OCI-LY1 (cell line): ENCODE results near the gene FXYD6.

Experiments used
- H2AFZ ChIP-seq: fragments of 200-600 bp; sonication (generic), shearing (Covaris generic); 2 replicates; pipeline ENCODE4 v1.6.0; 2014; ENCODE audit warnings: antibody characterized with exemption, mild to moderate bottlenecking, low read length
- H3F3A ChIP-seq: fragments of 200-600 bp; sonication (generic), shearing (Covaris generic); 2 replicates; pipeline ENCODE4 v1.6.0; 2014; ENCODE audit warnings: mild to moderate bottlenecking, antibody characterized with exemption, low read length, moderate library complexity; ENCODE audit not compliant: insufficient read depth
- H3K27ac ChIP-seq: fragments of 200-600 bp; sonication (generic); 2 replicates; pipeline ENCODE4 v1.5.1; 2014; ENCODE audit warnings: low read length, mixed run types, mild to moderate bottlenecking, low read depth; ENCODE audit not compliant: poor library complexity, severe bottlenecking
- H3K27me3 ChIP-seq: fragments of 200-600 bp; sonication (generic); 2 replicates; pipeline ENCODE4 v1.6.0; 2014; ENCODE audit warnings: antibody characterized with exemption, mild to moderate bottlenecking, low read length, moderate library complexity; ENCODE audit not compliant: insufficient read depth
- H3K36me3 ChIP-seq: fragments of 200-600 bp; sonication (generic); 2 replicates; pipeline ENCODE4 v1.6.1; 2014; ENCODE audit warnings: mild to moderate bottlenecking, antibody characterized with exemption, low read length, moderate library complexity, mixed read lengths; ENCODE audit not compliant: insufficient read depth
- H3K4me1 ChIP-seq: fragments of 200-600 bp; sonication (generic); 2 replicates; pipeline ENCODE4 v1.5.1; 2014; ENCODE audit warnings: mild to moderate bottlenecking, low read length, moderate library complexity; ENCODE audit not compliant: insufficient read depth, severe bottlenecking
- H3K4me2 ChIP-seq: fragments of 200-600 bp; sonication (generic), shearing (Covaris generic); 2 replicates; pipeline ENCODE4 v1.6.1; 2014; ENCODE audit warnings: low read length
- H3K4me3 ChIP-seq: fragments of 200-600 bp; sonication (generic); 2 replicates; pipeline ENCODE4 v1.5.1; 2014; ENCODE audit warnings: low read length, low read depth, mild to moderate bottlenecking, mixed read lengths; ENCODE audit not compliant: poor library complexity, severe bottlenecking
- H3K79me2 ChIP-seq: fragments of 200-600 bp; shearing (Covaris generic); 2 replicates; pipeline ENCODE4 v1.6.1; 2016; ENCODE audit warnings: mixed run types, low read length, mixed read lengths; ENCODE audit not compliant: insufficient read depth
- H3K9ac ChIP-seq: fragments of 200-600 bp; sonication (generic), shearing (Covaris generic); 2 replicates; pipeline ENCODE4 v1.6.1; 2014; ENCODE audit warnings: mild to moderate bottlenecking, low read length, mixed read lengths
- H3K9me2 ChIP-seq: fragments of 200-600 bp; sonication (generic), shearing (Covaris generic); 2 replicates; pipeline ENCODE4 v1.6.1; 2014; ENCODE audit warnings: low read depth, mild to moderate bottlenecking, low read length, mixed read lengths
- H3K9me3 ChIP-seq: fragments of 200-600 bp; shearing (Covaris generic); 2 replicates; pipeline ENCODE4 v1.6.1; 2014; ENCODE audit warnings: low read length, mixed read lengths
- H4K20me1 ChIP-seq: fragments of 200-600 bp; sonication (generic), shearing (Covaris generic); 2 replicates; pipeline ENCODE4 v1.6.0; 2016; ENCODE audit warnings: mild to moderate bottlenecking, low read length; ENCODE audit not compliant: insufficient read depth
- CTCF ChIP-seq: fragments of 200-600 bp; sonication (generic), shearing (Covaris generic); IDR thresholded peaks from 2 replicates; pipeline ENCODE4 v1.5.1; 2017; ENCODE audit warnings: mild to moderate bottlenecking, antibody characterized with exemption, low read length, moderate library complexity, mixed read lengths
- EZH2 ChIP-seq: fragments of 200-600 bp; sonication (generic), shearing (Covaris generic); IDR thresholded peaks from 2 replicates; pipeline ENCODE4 v1.8.0; 2017; ENCODE audit warnings: borderline replicate concordance, mixed run types, mild to moderate bottlenecking, antibody characterized with exemption, low read length, moderate library complexity, mixed read lengths

FXYD6 gene

GRCh38 chr11:117888139-117888566, 11.7 kb upstream of the FXYD6 start:
- Histone ChIP-seq H3F3A (no peaks in the 10 kb centered on the region), H3K27me3 (no peaks in the 10 kb centered on the region; the same call in 1 of the 2 replicates), H3K36me3 (no peaks in the 10 kb centered on the region), H3K9ac (no peak overlapping the region), H4K20me1 (no peaks in the 10 kb centered on the region), H3K4me2 (no peak overlapping the region), H3K79me2 (no peaks in the 10 kb centered on the region), H3K9me3 (no peaks in the 10 kb centered on the region), H3K9me2 (no peaks in the 10 kb centered on the region), H3K27ac (no peak overlapping the region), H3K4me1 (no peaks in the 10 kb centered on the region), H3K4me3 (no peak overlapping the region), H2AFZ (no peak overlapping the region)
- no peak for TF ChIP-seq EZH2
- no peak for TF ChIP-seq CTCF

DNA sequence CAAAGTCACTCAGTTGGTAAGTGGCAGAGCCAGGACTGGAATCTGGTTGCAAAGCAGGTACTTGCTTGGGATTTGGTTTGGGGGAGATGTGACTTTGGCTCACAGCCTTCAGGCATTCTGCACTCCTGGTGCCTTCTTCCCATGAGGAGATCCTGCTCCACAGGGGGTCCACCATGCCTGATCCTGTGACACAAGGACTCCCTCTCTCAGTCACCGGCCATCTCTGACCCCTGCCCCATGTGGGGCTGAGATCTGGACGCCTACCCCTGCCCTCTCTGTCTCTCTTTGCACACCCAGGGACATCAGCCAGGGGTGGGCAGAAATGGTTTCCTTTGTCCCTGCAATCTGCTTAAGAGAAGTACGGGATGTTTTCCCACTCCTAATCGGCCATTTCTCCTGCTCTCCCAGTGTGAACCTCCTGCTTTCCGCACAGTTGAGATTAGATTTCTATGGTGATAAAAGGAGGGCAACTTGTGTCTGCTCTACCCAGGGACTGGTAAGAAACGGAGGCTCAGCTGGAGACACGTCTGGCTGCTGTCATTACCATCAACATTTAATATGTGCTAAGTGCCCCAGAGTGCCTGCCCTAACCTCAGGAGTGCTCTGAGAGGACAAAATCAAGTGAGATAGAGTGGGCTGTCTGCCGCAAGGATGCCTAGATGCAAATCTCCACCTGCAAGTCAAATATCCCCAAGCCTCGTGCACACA, 11.1 kb upstream of the FXYD6 start:
- H3K36me3 ChIP-seq, result no peaks in the 10 kb centered on the region
- no peak for TF ChIP-seq CTCF
- no peak for TF ChIP-seq EZH2
- H2AFZ ChIP-seq, result no peak overlapping the region
- H3K9me2 ChIP-seq, result no peaks in the 10 kb centered on the region
- no peaks in the 10 kb centered on the region for H3K4me1 ChIP-seq
- H3F3A ChIP-seq, result no peaks in the 10 kb centered on the region
- H3K27ac ChIP-seq, result no peak overlapping the region
- no peaks in the 10 kb centered on the region; the same call in 1 of the 2 replicates for H3K27me3 ChIP-seq
- no peak overlapping the region for H3K4me2 ChIP-seq
- no peak overlapping the region for H3K9ac ChIP-seq
- H3K79me2 ChIP-seq, result no peaks in the 10 kb centered on the region
- no peaks in the 10 kb centered on the region for H4K20me1 ChIP-seq
- no peak overlapping the region for H3K4me3 ChIP-seq
- no peaks in the 10 kb centered on the region for H3K9me3 ChIP-seq

DNA sequence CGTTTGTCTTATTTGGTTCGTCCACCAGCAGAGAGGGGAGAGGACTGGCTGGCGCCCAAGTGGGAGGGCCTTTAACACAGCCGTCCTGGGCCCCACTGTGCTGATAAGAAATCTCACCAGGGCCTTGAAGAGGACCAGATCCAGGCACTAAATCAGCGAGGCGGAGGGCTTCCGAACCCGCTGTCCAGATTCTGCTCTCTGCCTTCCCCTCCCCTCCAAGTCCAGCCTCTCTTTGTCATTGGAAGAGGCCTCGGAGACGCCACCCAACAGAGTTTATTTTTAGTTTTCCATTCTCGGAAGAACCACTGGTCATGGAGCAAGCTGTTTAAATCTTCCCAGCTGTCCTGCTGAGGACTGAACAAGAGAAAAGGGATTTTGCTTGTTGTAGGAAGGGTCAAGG, 9.3 kb upstream of the FXYD6 start:
- Histone ChIP-seq H3K36me3 (no peaks in the 10 kb centered on the region), H3K9me3 (no peaks in the 10 kb centered on the region), H3K4me3 (no peak overlapping the region), H3F3A (no peaks in the 10 kb centered on the region), H3K4me1 (no peaks in the 10 kb centered on the region), H3K27me3 (no peaks in the 10 kb centered on the region; the same call in 1 of the 2 replicates), H3K9ac (no peak overlapping the region), H4K20me1 (no peaks in the 10 kb centered on the region), H3K9me2 (no peaks in the 10 kb centered on the region), H2AFZ (no peak overlapping the region), H3K4me2 (no peak overlapping the region), H3K79me2 (no peaks in the 10 kb centered on the region), H3K27ac (no peak overlapping the region)
- no peak for TF ChIP-seq EZH2
- no peak for TF ChIP-seq CTCF
